MCF 10A (cell line): ENCODE results near the gene LGALS1. TPM values are rescaled to one million over a fixed set of nuclear protein-coding genes. Genes with fewer than 3 reads are reported as not detected.
A peak's percentile ranks its signal among the peaks of the same experiment; 100 is the strongest.

Experiments used
- BruUV-seq: library from RNA; stranded (reverse); fragments of 400-500 nt; replicated peaks from 2 replicates; lab custom pipeline; 2021; lab: Mats Ljungman, UMichigan
- CTCF ChIA-PET: fragments of 300-600 bp; sonication (Branson Sonifier 250); formaldehyde crosslinking; extraction: SDS; loops from one replicate; lab custom pipeline; 2021; ENCODE audit warnings: antibody characterized with exemption, inconsistent platforms; lab: Yijun Ruan, JAX
- POLR2A ChIA-PET: fragments of 300-600, 350-650 bp; sonication (Branson Sonifier 250); formaldehyde crosslinking; extraction: SDS; loops from one replicate; lab custom pipeline; 2020; ENCODE audit warnings: antibody characterized with exemption, inconsistent platforms; lab: Yijun Ruan, JAX
- DNase-seq: peaks from one replicate; pipeline ENCODE4 v3.0.0-alpha.2; 2018; ENCODE audit not compliant: unreplicated experiment
- H3K27ac Mint-ChIP-seq: one replicate; pipeline ENCODE4 v1.8.0; 2022; ENCODE audit warnings: mild to moderate bottlenecking, low read depth, mixed read lengths; ENCODE audit not compliant: unreplicated experiment
- H3K27me3 Mint-ChIP-seq: one replicate; pipeline ENCODE4 v1.8.0; 2022; ENCODE audit warnings: mixed read lengths; ENCODE audit not compliant: insufficient read depth, unreplicated experiment
- H3K36me3 Mint-ChIP-seq: one replicate; pipeline ENCODE4 v1.8.0; 2022; ENCODE audit warnings: mild to moderate bottlenecking, moderate library complexity, mixed read lengths; ENCODE audit not compliant: insufficient read depth, unreplicated experiment
- H3K4me1 Mint-ChIP-seq: one replicate; pipeline ENCODE4 v1.8.0; 2022; ENCODE audit warnings: mixed read lengths; ENCODE audit not compliant: insufficient read depth, unreplicated experiment
- H3K4me3 Mint-ChIP-seq: one replicate; pipeline ENCODE4 v1.8.0; 2022; ENCODE audit warnings: mild to moderate bottlenecking, moderate library complexity, mixed read lengths; ENCODE audit not compliant: unreplicated experiment
- H3K9me3 Mint-ChIP-seq: one replicate; pipeline ENCODE4 v1.8.0; 2022; ENCODE audit warnings: mixed read lengths; ENCODE audit not compliant: unreplicated experiment
- intact Hi-C: fragments of 100-400 bp; cut with micrococcal nuclease; formaldehyde crosslinking; loops from 2 replicates; pipeline ENCODE4 v1.14.1; 2022
- total RNA-seq: library from RNA; stranded (reverse); gene quantifications from 2 replicates; pipeline ENCODE4 v1.2.3, GENCODE V29; 2022
- TF ChIP-seq, protein P1 (sequence below): fragments of 200-600 bp; IDR thresholded peaks from one replicate; pipeline ENCODE4 v1.8.0; 2022; ENCODE audit warnings: antibody characterized with exemption, mild to moderate bottlenecking; ENCODE audit not compliant: unreplicated experiment

Gene LGALS1
- total RNA-seq, 1 experiment from 2014 or later, result 1,635 TPM

DNA sequence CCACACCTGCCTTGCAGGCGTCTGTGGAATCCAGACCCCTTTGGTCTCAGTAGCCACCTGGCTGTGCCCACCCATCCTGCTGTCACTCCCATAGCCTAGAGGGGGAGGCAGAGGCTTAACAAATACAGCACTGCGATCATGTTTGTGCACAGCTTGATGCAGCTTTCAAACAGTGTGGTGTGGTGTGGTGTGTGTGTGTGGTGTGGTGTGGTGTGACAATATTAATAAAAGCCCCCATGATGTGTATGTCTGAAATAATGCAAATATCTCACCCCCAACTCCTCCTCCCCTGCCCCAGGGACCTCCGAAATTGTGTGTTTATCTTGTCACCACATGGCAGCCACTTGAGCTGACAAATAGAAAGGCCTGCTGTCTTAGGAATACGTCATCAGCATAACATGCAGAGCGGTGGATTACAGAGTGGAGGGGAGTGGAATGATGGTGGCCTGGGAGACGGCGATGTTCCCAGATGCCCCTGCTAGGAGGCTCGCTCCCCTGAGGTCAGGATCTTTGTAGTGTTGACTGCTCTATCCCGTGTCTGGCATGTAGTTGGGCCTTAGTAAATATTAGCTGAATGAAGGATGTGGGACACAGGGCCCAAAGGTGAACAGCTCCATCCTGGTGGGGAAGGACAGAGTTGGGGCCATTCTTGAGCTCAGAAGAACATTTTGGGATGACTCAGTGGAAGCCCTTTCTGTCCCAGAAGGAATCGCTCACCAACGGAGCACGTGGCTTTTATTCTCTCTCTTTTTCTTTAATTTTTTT, 14.1 kb upstream of the LGALS1 start:
- no peaks in the 10 kb centered on the region for H3K9me3 Mint-ChIP-seq
- TF ChIP-seq, protein P1, sequence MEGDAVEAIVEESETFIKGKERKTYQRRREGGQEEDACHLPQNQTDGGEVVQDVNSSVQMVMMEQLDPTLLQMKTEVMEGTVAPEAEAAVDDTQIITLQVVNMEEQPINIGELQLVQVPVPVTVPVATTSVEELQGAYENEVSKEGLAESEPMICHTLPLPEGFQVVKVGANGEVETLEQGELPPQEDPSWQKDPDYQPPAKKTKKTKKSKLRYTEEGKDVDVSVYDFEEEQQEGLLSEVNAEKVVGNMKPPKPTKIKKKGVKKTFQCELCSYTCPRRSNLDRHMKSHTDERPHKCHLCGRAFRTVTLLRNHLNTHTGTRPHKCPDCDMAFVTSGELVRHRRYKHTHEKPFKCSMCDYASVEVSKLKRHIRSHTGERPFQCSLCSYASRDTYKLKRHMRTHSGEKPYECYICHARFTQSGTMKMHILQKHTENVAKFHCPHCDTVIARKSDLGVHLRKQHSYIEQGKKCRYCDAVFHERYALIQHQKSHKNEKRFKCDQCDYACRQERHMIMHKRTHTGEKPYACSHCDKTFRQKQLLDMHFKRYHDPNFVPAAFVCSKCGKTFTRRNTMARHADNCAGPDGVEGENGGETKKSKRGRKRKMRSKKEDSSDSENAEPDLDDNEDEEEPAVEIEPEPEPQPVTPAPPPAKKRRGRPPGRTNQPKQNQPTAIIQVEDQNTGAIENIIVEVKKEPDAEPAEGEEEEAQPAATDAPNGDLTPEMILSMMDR, result peak; percentile 8
- H3K36me3 Mint-ChIP-seq, result peaks cover 22% of the 10 kb centered on the region
- ChIA-PET POLR2A (interaction anchor here (0.8 kb wide), 1 partner anchor 13 kb away, joined by 5 read pairs; no protein-coding TSS in a partner anchor), CTCF (interaction anchor here (0.6 to 5.2 kb wide), 7 partner anchors 9 to 373 kb away, joined by 3 to 30 read pairs (median 3); no protein-coding TSS in a partner anchor)
- no TSS peak for BruUV-seq
- no peak overlapping the region for H3K27ac Mint-ChIP-seq
- peaks cover 22% of the 10 kb centered on the region for H3K4me1 Mint-ChIP-seq
- intact Hi-C loops, result no loop called here
- no peak overlapping the region for H3K4me3 Mint-ChIP-seq
- no peaks in the 10 kb centered on the region for H3K27me3 Mint-ChIP-seq
- DNase-seq, result no peak

DNA sequence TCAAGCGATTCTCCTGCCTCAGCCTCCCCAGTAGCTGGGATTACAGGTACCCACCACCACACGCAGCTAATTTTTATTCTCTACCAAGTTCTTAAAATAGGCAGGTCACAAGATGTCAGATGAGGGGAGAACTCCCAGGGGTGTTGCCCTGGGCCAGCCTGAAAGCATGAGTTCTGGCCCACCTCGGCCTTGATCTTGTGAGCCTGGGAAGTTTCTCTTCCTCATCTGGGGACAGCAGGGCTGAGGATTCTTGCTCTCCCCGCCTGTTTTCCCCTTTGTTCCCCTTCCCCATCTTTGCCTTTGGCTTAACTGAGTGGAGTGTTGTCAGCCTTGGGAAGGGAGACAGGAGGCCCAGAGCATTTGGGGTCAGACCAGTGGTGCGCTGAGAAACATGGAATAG, 13.4 kb upstream of the LGALS1 start:
- H3K4me3 Mint-ChIP-seq, result no peak overlapping the region
- ChIA-PET CTCF (interaction anchor here (0.6 to 5.2 kb wide), 3 partner anchors 8 to 44 kb away, joined by 3 to 30 read pairs (median 3); no protein-coding TSS in a partner anchor), POLR2A (no interaction called here)
- no TSS peak for BruUV-seq
- DNase-seq, result no peak
- H3K27me3 Mint-ChIP-seq, result no peaks in the 10 kb centered on the region
- H3K4me1 Mint-ChIP-seq, result peaks cover 22% of the 10 kb centered on the region
- no peaks in the 10 kb centered on the region for H3K9me3 Mint-ChIP-seq
- H3K27ac Mint-ChIP-seq, result no peak overlapping the region
- intact Hi-C loops, result no loop called here
- H3K36me3 Mint-ChIP-seq, result peaks cover 28% of the 10 kb centered on the region
- TF ChIP-seq, protein P1, result no peak

DNA sequence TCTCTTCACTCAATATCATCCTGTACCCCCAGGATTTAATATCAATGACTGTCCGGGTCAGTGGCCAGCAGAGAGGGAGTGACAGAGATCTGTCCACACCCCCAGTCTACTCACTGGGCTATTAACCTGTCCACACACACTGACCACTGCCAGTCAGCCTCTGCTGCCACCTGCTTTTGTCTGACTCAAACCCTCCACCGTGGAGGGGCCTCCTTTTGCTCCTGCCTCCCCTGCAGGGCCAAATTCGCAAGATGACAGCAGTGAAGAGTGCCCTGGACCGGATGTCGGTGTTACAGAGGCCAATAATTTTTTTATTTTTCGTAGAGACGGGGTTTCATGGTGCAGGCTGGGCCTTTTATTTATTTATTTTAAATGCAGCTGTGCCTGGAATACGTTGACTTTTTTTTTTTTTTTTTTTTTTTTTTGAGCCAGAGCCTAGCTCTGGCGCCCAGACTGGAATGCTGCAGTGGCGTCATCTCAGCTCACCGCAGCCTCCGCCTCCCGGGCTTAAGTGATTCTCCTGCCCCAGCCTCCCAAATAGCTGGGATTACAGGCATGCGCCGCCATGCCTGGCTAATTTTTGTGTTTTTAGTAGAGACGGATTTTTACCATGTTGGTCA, 11.8 kb upstream of the LGALS1 start:
- intact Hi-C loops, result no loop called here
- no peak for DNase-seq
- no peaks in the 10 kb centered on the region for H3K27me3 Mint-ChIP-seq
- H3K27ac Mint-ChIP-seq, result no peak overlapping the region
- POLR2A ChIA-PET, result interaction anchor here (0.5 to 1.5 kb wide), 3 partner anchors 12 to 209 kb away, joined by 3 to 7 read pairs (median 5); partner anchors contain the start of gene LGALS1
- CTCF ChIA-PET, result interaction anchor here (0.6 to 4.8 kb wide), 3 partner anchors 20 to 199 kb away, joined by 3 to 32 read pairs (median 3); no protein-coding TSS in a partner anchor
- H3K9me3 Mint-ChIP-seq, result no peaks in the 10 kb centered on the region
- H3K4me3 Mint-ChIP-seq, result no peak overlapping the region
- no TSS peak for BruUV-seq
- peaks cover 31% of the 10 kb centered on the region for H3K36me3 Mint-ChIP-seq
- H3K4me1 Mint-ChIP-seq, result peaks cover 14% of the 10 kb centered on the region
- TF ChIP-seq, protein P1, result no peak
